K562 treated with DMSO at 1 percent for 4 hours (cell line): ENCODE measurements around the gene ZFP28. TPM values are rescaled to one million over a fixed set of nuclear protein-coding genes. Genes with fewer than 3 reads are reported as not detected.

ENCODE experiments used
- total RNA-seq: library from RNA; unstranded; fragments of 300-600 nt; gene quantifications from 2 replicates; pipeline ENCODE4 v1.2.3, GENCODE V29; 2022; ENCODE audit not compliant: insufficient read depth

Gene ZFP28
- total RNA-seq = not detected in 2 replicates

DNA sequence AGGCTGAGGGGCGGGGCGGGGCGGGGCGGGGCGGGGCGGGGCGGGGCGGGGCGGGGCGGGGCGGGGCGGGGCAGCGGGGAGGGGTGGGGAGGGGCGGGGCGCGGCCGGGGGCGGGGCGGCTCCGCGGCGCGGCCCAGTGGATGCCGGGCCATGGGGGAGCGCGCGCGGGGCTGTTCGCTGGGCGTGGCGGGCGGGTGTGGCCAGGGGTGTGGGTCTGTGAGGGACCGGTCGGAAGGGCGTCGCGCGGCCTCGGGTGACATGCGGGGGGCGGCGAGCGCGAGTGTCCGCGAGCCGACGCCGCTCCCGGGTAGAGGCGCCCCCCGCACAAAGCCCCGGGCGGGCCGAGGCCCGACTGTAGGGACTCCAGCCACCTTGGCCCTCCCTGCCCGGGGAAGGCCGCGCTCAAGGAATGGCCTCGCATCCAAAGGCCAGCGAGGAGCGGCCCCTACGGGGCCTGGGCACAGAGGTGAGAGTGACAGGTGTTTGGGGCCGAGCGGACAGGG is at the start of gene ZFP28:
Gene ZFP28 (plus strand): TSS at position 188 of the 503 bp plus-strand sequence. CDS start 71 bp downstream, at position 259.

GRCh38 chr19:56507446-56508289 is 31.1 kb upstream of the ZFP28 start, which contains the start of gene ZNF471:
ZNF471 (plus strand) TSS chr19:56507855; CDS start chr19:56511572, 3,717 bp downstream.

GRCh38 chr19:56567274-56568120 is 28.7 kb downstream of the ZFP28 start, which contains the start of gene ZNF470:
ZNF470 (plus strand) TSS chr19:56567468; CDS start chr19:56570312, 2,844 bp downstream.

GRCh38 chr19:56594783-56595547 is 56.2 kb downstream of the ZFP28 start, which contains the start of gene ZNF71:
ZNF71 (plus strand) TSS chr19:56595302; CDS start chr19:56601559, 6,257 bp downstream.

Other genes with a start within 250 kb of the ZFP28 start
- 3.2 and 3.8 TPM in 2 replicates for gene ZSCAN5A, start 224.1 kb upstream of the ZFP28 start, total RNA-seq
- gene ZNF582, start 145.4 kb upstream of the ZFP28 start, total RNA-seq = 1.9 TPM in 1 of 2 replicates, not detected in the other
- gene ZNF583, start 134.6 kb upstream of the ZFP28 start, total RNA-seq = 0.16 TPM in 1 of 2 replicates, not detected in the other
- gene ZNF667, start 61.6 kb upstream of the ZFP28 start, total RNA-seq = not detected in 2 replicates
- not detected in 2 replicates for gene ZNF471, start 31.1 kb upstream of the ZFP28 start, total RNA-seq
- gene ZNF470, start 28.5 kb downstream of the ZFP28 start, total RNA-seq = not detected in 2 replicates
- gene ZNF71, start 56.4 kb downstream of the ZFP28 start, total RNA-seq = not detected in 2 replicates
- not detected in 2 replicates for gene SMIM17, start 104.2 kb downstream of the ZFP28 start, total RNA-seq
- gene ZNF835, start 132.8 kb downstream of the ZFP28 start, total RNA-seq = not detected in 2 replicates